AML-193 (cell line): ENCODE data around the gene NUCB2.
"Not testable (repeated sequence)": the region's sequence is repeated elsewhere in the genome, so short reads cannot be mapped to it uniquely, and the experiment has no call there.

Experiments used
- DNase-seq, 2 experiments: peaks; one replicate each; lab custom pipeline; 2025; lab: John Stamatoyannopoulos, UW

The NUCB2 gene

GRCh38 chr11:17276236-17277023 lies at the start of gene NUCB2:
Gene NUCB2, plus strand, starts transcription at chr11:17276739. Its CDS starts 18,585 bp downstream, at chr11:17295324.
- DNase-seq: peak; percentile 85 to 94

GRCh38 chr11:17228186-17228925 lies 48.2 kb upstream of the NUCB2 start:
- DNase-seq: not testable (repeated sequence)

DNA sequence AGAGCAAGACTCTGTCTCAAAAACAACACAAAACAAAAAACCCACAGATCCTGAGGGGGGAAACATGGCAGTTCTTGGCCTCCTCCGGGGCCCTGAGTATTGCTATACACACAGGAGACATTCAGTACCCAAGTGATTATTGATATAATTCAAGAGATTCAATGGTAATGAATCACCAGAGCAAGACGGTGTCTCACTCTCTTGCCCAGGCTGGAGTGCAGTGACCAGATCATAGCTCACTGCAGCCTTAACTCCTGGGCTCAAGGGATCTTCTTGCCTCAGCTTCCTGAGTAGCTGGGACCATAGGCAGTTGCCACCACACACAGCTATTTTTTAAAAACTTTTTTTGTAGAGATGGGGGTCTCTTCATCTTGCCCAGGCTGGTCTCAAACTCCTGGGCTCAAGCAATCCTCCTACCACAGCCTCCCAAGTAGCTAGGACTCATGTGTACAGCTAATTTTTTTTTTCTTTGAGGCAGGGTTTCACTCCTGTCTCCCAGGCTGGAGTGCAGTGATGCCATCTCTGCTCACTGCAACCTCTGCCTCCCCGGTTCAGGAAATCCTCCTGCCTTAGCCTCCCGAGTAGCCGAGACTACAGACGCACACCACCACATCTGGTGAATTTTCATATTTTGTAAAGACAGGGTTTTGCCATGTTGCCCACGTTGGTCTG lies 46.9 kb upstream of the NUCB2 start:
- no peak for DNase-seq

GRCh38 chr11:17230867-17231851 lies 45.4 kb upstream of the NUCB2 start:
- peak; percentile 34 to 45 for DNase-seq

DNA sequence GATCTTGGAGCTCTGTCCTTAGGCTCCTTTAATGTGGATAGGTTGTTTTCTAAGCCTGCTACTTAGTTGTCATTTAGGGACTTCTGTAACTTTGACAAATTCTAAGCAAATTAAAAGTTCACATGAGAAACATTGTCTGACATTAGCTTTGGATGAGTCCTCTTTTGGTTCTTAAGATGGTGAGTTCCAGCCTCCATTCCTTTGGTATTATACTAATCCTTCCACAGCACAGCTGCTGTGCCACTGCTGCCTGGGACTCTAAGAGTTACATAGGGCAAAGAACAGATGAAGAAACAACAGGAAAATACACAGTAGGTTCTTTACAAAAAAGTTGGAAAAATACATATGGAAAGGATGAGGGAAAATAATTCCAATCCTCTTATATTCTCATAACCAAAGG lies 43.4 kb upstream of the NUCB2 start:
- no peak for DNase-seq

DNA sequence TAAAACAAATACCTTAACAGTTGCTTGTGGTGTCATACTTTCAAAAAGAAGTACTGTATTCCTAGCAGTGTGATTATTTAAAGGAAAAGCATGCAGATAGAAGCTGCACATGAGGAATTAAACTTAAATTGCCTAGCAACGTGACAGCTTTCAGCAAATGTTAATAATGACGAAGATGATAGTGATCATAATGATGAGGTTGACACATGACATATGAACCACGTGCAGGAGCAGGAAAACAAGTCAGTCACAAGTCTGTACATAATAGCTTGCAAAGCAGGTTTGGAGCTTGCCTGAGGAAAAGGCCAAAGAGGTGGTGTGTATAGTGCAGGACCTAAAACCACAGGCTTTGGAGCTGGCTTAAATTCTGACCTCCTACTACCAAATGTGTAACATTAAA lies 38.2 kb upstream of the NUCB2 start:
- DNase-seq: no peak

GRCh38 chr11:17239927-17240326 lies 36.6 kb upstream of the NUCB2 start:
- not testable (repeated sequence) for DNase-seq

DNA sequence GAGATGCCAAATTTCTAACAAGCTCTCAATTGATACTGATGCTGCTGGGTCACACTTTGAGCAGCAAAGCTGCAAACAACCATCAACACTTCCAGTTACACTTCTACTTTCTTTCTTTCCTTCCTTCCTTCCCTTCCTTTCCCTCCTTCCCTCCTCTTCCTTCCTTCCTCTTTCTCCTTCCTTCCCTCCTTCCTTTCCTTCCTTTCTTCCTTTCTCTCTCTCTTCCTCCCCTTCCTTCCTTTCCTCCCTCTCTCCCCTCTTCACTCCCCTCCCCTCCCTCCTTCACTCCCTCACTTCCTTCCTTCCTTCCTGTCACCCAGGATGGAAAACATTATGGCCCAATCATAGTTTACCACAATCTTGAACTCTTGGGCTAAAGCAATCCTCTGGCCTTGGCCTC lies 35.8 kb upstream of the NUCB2 start:
- no peak for DNase-seq

GRCh38 chr11:17242954-17243353 lies 33.6 kb upstream of the NUCB2 start:
- not testable (repeated sequence) for DNase-seq

GRCh38 chr11:17244046-17244445 lies 32.5 kb upstream of the NUCB2 start:
- peak; percentile 34 to 37 for DNase-seq

DNA sequence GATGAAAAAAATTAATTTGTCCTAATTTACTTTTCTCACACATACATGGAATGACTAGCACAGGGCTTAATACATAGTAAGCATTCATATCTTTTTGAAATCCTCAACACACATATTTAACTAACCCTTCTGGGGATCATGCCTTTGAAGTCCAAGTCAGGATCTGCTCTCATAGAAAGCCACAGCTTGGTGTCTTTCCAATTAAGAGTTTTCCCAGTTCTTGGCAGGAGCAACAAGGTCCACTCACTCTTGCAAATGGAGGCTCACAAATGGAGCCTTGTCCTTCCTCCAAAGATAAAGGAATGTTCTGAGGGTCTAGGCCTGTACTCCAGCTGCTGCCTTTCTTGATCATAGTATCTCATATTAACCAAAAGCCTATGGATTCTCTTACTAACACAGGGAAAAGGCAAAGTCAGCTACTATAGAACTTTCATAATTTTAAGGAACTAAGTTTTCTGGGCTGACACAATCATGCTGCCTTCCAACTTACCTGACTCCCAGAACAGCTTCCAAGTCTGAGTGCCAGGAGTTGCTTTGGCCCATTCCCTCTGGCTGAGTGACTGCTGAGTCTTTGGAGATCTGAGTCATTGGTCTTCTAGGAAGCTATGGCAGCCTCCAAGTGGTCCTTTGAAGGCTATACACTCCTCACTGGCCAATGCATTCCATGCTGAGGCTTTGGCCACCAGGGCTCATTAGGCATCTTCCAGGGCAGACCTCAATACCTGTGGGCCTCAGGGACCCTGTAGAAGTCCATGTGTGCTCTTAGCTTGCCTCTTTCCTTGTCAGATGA lies 25.8 kb upstream of the NUCB2 start:
- DNase-seq: no peak

DNA sequence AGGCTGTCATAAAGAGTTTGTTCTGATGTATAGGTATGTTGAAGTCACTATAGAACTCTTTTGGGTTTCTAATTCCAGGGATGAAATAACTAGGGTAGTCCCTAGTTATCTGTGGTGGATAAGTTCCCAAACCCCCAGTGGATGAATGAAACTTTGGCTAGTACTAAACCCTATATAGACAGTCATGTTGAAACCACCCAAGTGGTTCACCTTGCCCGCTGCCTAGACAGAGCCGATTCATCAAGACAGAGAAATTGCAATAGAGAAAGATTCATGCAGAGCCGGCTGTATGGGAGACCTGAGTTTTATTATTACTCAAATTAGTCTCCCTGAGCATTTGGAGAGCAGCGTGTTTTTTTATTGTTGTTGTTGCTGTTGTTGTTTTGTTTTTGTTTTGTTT lies 23.8 kb upstream of the NUCB2 start:
- no peak for DNase-seq

DNA sequence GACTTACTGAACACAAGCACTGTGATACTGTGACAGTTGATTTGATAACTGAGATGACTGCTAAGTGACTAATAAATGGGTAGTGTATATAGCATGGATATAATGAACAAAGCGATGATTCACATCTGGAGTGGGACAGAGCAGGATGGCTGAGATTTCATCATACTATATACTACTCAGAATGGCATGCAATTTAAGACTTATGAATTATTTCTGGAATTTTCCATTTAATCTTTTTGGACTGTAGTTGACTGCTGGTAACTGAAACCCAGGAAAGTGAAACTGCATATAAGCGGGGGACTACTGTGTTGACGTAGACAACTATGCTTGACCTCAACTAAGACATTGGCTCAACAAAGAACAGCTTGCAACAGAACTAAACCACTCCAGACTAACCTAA lies 20.0 kb upstream of the NUCB2 start:
- DNase-seq: no peak

- no peak for DNase-seq
Measured at GRCh38 chr11:17257196-17257595, 19.3 kb upstream of the NUCB2 start.

- DNase-seq: no peak
Measured at GRCh38 chr11:17258670-17259069, 17.9 kb upstream of the NUCB2 start.

GRCh38 chr11:17259519-17259918 lies 17.0 kb upstream of the NUCB2 start:
- no peak for DNase-seq

- DNase-seq: no peak
Measured at GRCh38 chr11:17260020-17260419, 16.5 kb upstream of the NUCB2 start.

DNA sequence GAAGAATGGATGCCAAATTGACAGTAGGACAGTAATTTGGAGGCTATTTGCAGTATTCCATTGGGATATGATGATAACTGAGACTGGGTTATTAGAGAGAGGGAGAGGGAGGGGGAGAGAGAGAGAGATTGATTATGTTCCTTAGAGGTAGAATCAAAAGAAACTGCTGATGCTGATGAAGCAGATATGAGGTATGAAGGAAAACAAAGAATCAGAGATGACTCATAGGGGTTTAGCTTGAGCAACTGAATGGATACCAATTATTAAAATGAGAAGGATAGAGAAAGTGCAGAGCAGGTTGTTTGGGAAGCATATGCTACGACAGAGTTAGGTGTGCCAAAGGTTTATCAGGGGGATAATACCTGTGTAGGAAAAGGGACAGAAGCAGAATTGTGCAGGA lies 12.8 kb upstream of the NUCB2 start:
- DNase-seq: no peak

DNA sequence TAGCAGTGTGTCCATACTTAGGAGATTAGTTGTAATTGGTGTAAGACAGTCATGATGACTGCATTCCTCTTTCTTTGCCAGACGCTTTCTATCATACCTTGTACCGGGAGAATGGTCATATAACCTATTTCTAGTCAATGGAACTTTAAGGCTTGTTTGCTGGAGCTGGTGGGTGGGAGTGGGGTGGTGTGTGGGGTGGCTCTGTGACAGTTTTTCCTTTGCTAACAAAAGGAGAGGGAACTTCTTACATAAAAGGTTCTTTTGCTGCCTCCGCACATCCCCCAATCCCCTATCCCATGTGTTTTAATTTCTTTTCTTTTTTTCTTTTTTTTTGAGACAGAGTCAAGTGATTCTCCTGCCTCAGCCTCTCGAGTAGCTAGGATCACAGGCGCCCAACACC lies 9.8 kb upstream of the NUCB2 start:
- no peak for DNase-seq

DNA sequence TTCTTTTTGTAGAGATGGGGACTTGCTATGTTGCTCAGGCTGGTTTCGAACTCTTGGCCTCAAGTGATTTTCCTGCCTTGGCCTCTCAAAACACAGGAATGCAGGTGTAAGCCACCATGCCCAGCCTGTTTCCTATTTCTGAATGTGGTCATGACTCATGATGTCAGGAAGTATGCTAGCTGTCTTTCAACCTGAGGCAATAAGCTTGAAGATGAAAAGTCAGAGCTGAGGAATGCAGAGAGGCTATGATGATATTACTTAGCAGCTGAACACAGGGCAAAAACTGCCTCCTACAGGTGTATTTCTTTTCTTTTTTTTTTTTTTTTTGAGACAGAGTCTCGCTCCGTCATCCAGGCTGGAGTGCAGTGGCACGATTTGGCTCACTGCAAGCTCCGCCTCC lies 9.0 kb upstream of the NUCB2 start:
- no peak for DNase-seq

- not testable (repeated sequence) for DNase-seq
Measured at GRCh38 chr11:17268500-17268899, 8.0 kb upstream of the NUCB2 start.
